ENCODE results near the gene XIRP1. TPM values are rescaled to one million over a fixed set of nuclear protein-coding genes. Genes with fewer than 3 reads are reported as not detected.

The XIRP1 gene
- total RNA-seq, 1 donor from 2014 or later: not detected

DNA sequence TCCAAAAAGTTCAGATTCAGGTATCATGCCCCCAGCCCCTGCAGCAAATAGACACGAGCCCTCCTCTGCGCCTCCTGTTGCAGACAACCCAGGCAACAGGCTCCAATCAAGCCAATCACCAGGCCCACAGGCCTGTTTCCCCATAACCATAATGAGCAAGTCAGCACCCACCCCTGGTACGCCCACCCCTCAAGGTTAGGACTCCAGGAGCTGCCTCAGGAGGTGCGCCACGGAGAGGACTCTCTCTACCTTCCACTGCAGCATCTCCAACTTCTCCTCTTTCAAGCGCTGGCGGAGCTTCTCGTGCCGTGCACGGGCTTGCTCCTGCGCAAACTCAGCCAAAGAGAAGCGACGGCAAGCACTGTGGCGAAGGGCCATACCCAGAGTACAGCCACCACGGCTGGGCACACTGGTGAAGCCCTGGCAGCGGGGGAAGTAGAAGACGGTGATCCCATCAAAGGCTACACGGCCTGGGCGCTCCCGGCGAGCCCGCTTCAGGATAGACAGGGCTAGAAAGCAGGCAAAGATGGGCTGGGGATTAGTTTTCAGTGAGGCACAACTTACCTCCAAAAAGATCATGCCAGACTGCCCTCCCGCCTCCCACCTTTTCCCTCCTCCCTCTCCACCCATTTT lies 47.5 kb downstream of the XIRP1 start:
- DNase-seq (ENCODE audit: low read depth in 2 of 2): no peak

DNA sequence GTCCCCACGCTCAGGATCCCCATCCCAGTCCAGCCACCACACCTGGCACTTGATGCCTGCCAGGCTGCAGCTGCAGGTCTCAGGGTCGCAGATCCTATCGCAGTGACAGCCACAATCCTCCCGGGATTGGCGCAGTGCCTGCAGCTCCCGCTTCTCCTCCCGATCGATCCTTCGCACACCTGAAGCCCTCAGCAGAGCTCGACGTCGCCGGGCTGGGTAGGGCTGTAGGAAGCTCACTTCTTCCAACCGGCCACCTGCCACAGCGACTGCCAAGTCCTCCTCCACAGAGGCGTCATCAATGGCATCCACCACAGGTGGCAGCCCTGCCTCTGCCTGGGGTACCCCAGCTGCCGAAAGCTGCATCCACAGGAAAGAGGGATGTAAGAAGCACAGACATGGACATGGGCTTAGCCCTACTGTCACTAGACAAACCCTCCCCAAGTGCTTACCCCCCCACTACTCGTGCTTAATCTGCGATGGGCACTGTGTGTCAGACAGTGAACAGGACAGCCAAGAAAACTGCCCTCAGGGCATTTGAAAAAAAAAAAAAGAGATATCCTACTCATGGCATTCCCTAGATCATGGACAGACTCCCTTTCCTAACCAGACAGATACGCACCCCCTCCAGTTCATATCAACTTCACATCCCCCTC lies 48.2 kb downstream of the XIRP1 start:
- DNase-seq (ENCODE audit: low read depth in 2 of 2): no peak

GRCh38 chr3:39143051-39143885 lies 49.1 kb downstream of the XIRP1 start:
- DNase-seq (ENCODE audit: low read depth in 2 of 2): no peak

GRCh38 chr3:39142067-39142466 lies 50.3 kb downstream of the XIRP1 start:
- DNase-seq (ENCODE audit: low read depth in 2 of 2): no peak

DNA sequence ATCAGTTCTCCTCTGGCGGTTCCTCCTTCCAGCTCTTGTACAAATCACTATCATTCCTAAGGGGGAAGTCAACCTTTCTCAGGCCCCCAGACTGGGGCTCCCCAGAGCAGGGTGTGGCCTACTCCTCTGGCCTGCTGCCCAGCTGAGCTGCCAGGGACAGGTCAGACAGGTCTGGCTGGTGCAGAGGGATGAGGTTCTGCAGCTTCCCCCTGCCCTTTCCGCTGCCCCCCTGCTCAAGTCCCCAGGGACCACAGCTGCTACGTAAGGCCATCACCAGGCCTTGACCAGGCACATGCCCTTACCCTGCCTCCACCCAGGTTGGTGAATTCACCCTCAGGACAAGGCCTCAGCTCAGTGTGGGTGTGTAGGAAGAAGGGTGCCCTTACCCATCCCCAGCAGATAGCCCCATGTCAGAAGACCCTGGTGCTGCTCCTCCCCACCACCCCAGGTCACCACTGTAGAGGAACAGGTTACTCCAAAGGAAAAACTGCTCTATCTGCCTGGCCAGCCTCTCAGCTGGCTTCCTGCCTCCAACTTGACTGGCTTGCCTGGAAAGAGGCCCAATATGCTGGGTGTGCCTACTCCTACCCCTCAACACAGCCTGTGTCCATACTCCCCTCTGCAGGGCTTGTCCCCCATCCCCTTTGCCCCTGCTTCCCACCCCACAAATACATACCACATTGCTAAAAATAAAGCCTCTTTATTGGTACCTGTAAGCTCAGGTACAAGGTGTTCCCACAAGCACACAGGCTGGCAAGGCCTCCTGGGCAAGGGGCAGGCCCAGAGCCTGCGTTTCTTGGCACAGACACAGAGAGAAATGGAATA lies 51.0 kb downstream of the XIRP1 start:
- peak; percentile 28 to 38 for DNase-seq (ENCODE audit: low read depth in 2 of 2)

DNA sequence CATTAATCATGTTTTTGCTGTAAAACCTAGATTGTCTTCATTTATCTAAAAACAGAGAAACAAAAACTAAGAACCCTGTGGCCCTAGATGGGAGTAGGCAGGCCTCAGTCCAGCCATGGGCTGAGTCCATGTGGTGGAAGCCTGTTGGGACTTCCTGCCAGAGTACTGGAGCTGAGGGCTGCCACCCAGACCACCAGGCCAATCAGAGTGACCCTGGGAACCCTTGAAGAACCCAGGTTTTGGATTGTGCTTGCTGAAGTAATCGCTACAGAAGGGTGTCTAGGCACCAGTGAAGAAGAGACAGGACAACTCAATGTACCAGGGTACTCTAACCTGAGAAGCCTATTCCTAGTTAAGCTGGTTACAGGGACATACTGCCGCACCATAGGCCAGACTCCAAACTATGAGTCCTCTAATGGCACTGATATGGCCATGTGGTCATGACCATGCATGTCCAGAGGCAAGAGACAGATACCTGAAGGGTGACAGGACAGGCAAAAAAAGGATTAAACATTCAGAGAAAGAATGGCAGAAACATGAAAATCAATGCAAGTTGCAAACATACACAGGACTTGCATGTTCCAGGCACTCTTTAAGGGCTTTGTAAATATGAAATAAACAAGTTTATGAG lies 51.9 kb downstream of the XIRP1 start:
- no peak for DNase-seq (ENCODE audit: low read depth in 2 of 2)

DNA sequence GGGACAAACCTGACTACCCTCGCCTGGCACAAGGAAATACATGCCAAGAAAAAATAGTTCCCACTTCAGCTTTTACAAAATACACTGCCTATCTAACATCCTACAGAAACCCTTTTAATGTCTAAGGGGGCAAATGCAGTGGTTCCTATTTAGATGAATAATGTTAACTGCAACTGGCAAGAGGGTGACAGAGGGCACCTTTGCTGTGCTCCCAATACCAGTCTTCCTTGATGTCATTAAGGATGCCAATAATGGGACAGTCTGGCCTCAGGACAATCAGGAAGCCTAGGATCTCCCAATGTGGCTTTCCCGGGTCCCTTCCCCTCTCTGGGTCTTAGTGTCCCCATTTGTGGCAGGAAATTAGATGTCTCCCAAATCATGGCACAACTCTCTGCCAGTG lies 53.0 kb downstream of the XIRP1 start:
- DNase-seq (ENCODE audit: low read depth in 2 of 2): no peak

DNA sequence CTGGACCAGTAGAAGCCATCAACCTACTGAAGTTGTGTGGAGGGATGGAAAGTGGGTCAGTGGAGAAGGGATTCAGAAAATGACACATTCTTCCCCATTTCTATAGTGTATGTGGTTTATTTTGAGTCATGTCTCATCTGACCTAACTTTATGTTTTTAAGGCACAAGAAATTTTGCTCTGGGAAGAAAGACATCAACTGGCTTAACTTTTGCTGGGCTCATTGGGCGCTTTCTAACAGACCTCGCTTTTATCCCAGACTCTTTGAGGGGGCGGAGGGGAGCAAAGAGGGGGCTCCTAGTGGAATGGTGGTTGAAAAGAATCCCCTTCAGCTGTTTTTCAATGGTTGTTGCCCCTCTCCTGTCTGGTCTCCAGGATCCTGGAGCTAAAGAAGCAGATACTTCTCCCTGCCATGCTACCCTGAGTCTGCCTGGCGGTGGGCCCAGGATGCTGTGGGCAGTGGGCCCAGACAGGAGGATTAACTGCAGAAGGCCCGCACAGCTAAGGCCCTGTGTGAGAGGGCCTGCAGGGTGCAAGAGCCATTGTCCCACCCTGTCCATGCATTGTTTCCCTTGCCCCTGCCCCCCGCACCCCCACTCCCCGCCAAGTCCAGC lies 53.5 kb downstream of the XIRP1 start:
- no peak for DNase-seq (ENCODE audit: low read depth in 2 of 2)

- DNase-seq (ENCODE audit: low read depth in 2 of 2): no peak
These were observed 54.2 kb downstream of the XIRP1 start for GRCh38 chr3:39137991-39138803.

DNA sequence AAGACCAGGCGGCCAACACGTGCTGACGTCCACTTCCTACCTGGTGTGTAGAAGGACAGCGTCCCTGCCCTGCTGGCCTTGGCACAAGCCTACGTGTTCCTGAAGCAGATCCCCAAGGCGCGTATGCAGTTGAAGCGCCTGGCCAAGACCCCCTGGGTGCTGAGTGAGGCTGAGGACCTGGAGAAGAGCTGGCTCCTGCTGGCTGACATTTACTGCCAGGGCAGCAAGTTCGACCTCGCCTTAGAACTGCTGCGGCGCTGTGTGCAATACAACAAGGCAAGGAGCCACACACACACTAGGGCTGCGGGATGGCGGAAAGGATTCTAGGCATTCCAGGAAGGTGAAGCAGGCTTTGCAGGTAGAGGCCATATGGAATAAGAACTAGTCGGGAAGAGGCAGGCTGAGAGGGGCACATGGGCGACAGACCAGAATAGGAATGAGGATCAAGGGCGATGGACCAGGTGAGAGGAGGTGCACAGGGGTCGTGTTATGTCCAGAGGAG lies 54.9 kb downstream of the XIRP1 start:
- DNase-seq (ENCODE audit: low read depth in 2 of 2): no peak

DNA sequence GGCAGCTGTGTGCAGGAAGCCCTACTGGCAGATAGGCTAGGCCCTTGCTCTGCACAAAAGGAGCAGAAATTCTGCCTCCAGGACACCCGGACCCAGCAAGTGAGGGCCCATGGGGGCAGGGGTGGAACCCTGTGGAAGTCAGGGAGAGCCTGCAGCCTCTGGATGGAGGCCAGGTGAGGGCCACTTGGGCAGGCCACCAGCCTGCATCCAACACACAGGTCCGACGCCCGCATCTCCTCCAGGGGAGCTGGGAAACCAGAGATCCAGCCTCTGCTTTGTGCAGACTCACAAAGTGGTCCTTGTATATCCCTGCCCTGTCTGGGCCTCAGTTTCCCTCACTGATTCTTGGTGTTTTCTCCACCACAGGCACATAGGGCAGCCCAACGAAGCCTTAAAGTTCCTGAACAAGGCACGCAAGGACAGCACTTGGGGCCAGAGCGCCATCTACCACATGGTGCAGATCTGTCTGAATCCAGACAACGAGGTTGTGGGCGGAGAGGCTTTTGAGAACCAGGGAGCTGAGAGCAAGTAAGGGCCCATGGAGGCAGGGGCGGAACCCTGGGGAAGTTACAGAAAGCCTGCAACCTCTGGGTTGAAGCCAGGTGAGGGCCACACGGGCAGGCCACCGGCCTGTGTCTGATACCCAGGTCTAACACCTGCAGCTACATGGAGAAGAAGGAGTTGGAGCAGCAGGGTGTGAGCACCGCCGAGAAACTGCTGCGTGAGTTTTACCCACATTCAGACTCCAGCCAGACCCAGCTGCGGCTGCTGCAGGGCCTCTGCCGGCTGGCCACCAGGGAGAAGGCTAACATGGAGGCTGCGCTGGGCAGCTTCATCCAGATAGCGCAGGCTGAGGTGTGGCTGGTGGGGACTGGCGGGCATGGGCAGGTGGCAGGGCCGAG lies 55.6 kb downstream of the XIRP1 start:
- DNase-seq (ENCODE audit: low read depth in 2 of 2): no peak

DNA sequence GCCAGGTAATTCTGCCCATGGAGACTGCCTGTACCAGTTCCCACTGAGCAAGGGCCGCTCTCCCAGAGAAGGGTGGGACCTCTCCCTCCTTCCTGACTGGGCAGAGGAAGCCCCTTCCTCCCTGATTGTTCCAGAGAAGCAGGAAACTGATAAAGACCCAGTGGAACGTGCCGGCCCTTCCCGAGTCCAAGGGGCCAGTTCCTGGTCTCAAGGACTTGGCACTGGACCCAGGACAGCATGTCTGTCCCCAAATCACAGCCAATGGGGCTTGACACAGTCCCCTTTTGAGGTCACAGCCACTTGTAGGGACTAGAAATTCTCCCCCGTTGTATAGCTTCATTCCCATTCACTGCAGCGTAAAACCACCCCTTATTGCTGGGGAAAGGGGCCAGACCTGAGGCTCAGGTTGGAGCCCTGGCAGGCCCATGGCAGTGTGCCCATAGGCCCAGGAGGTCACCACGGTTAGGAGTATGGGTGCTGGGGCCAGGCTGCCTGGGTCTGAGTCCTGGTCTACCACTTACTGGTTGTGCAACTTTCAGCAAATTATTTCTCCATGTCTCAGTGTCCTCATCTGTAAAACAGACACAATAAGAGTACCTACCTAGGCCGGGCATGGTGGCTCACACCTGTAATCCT lies 57.1 kb downstream of the XIRP1 start:
- DNase-seq (ENCODE audit: low read depth in 2 of 2): no peak

GRCh38 chr3:39134305-39134704 lies 58.1 kb downstream of the XIRP1 start:
- no peak for DNase-seq (ENCODE audit: low read depth in 2 of 2)

- no peak for DNase-seq (ENCODE audit: low read depth in 2 of 2)
These were observed 58.6 kb downstream of the XIRP1 start for GRCh38 chr3:39133822-39134221.

Data from lung microvascular endothelial cell (primary cell).